Hair follicular keratinocyte (primary cell): Measurements from ENCODE around the gene C6orf163. TPM values are rescaled to one million over a fixed set of nuclear protein-coding genes. Genes with fewer than 3 reads are reported as not detected.

Experiments used
- total RNA-seq: library from RNA; depleted of rRNA; stranded (reverse); fragments of >200 nt; gene quantifications from 2 replicates; pipeline ENCODE4 v1.2.3, GENCODE V29; 2015

C6orf163 gene
- total RNA-seq = 0.99 and 2.5 TPM in 2 replicates

GRCh38 chr6:87344731-87345130 is at the start of gene C6orf163:
Gene C6orf163 (plus strand): TSS chr6:87344813. CDS start chr6:87345100, 287 bp downstream.

GRCh38 chr6:87322304-87323212 is 22.1 kb upstream of the C6orf163 start, which contains the start of gene SMIM8:
Gene SMIM8 (plus strand): TSS chr6:87322588. CDS start chr6:87337032, 14,444 bp downstream.

GRCh38 chr6:87407901-87408720 is 63.5 kb downstream of the C6orf163 start, which contains the start of gene CFAP206:
Gene CFAP206 (plus strand): TSS chr6:87407972. CDS start chr6:87409840, 1,868 bp downstream.

Other genes with a start within 250 kb of the C6orf163 start
- not detected in 2 replicates for gene CGA, start 249.7 kb upstream of the C6orf163 start, total RNA-seq
- 4.2 and 7.4 TPM in 2 replicates for gene ZNF292, start 189.2 kb upstream of the C6orf163 start, total RNA-seq
- 2.3 and 2.7 TPM in 2 replicates for gene SMIM8, start 22.2 kb upstream of the C6orf163 start, total RNA-seq
- gene GJB7, start 15.5 kb upstream of the C6orf163 start, total RNA-seq = not detected in 2 replicates
- gene CFAP206, start 63.2 kb downstream of the C6orf163 start, total RNA-seq = not detected in 2 replicates
- gene SLC35A1, start 128.2 kb downstream of the C6orf163 start, total RNA-seq = 7.4 and 8.9 TPM in 2 replicates
- 23.7 and 25.6 TPM in 2 replicates for gene RARS2, start 245.2 kb downstream of the C6orf163 start, total RNA-seq
- gene ORC3, start 245.3 kb downstream of the C6orf163 start, total RNA-seq = 16.7 and 25.7 TPM in 2 replicates